ENCODE data around the gene ATP1A1.

Gene ATP1A1

GRCh38 chr1:116372651-116373430 lies at the start of gene ATP1A1:
ATP1A1 (plus strand) TSS chr1:116373244; CDS start chr1:116373512, 268 bp downstream.
- DNase-seq, result peak; percentile 98 to 100

- no peak for DNase-seq
Observed at GRCh38 chr1:116323491-116323890, 49.6 kb upstream of the ATP1A1 start.

- DNase-seq, result no peak
Observed at GRCh38 chr1:116324411-116324810, 48.6 kb upstream of the ATP1A1 start.

GRCh38 chr1:116325104-116325503 lies 47.9 kb upstream of the ATP1A1 start:
- DNase-seq, result no peak

GRCh38 chr1:116325922-116326321 lies 47.1 kb upstream of the ATP1A1 start:
- peak in 1 of 2 donors; percentile 33 for DNase-seq

GRCh38 chr1:116326486-116326885 lies 46.6 kb upstream of the ATP1A1 start:
- no peak for DNase-seq

- DNase-seq, result no peak
Observed at GRCh38 chr1:116328671-116329070, 44.4 kb upstream of the ATP1A1 start.

- no peak for DNase-seq
Observed at GRCh38 chr1:116329524-116330341, 43.3 kb upstream of the ATP1A1 start.

- DNase-seq, result no peak
Observed at GRCh38 chr1:116330342-116330652, 42.7 kb upstream of the ATP1A1 start.

- DNase-seq, result no peak
Observed at GRCh38 chr1:116330846-116331245, 42.2 kb upstream of the ATP1A1 start.

- no peak for DNase-seq
Observed at GRCh38 chr1:116331523-116331922, 41.5 kb upstream of the ATP1A1 start.

GRCh38 chr1:116332451-116332850 lies 40.6 kb upstream of the ATP1A1 start:
- DNase-seq, result no peak

GRCh38 chr1:116333171-116334014 lies 39.7 kb upstream of the ATP1A1 start:
- DNase-seq, result no peak

GRCh38 chr1:116334015-116334547 lies 39.0 kb upstream of the ATP1A1 start:
- DNase-seq, result no peak

- DNase-seq, result no peak
Observed at GRCh38 chr1:116334868-116335635, 38.0 kb upstream of the ATP1A1 start.

GRCh38 chr1:116335850-116336624 lies 37.0 kb upstream of the ATP1A1 start:
- no peak for DNase-seq

GRCh38 chr1:116337398-116337797 lies 35.6 kb upstream of the ATP1A1 start:
- DNase-seq, result no peak

- no peak for DNase-seq
Observed at GRCh38 chr1:116338400-116338799, 34.6 kb upstream of the ATP1A1 start.

- no peak for DNase-seq
Observed at GRCh38 chr1:116340506-116341231, 32.4 kb upstream of the ATP1A1 start.

GRCh38 chr1:116343019-116343418 lies 30.0 kb upstream of the ATP1A1 start:
- DNase-seq, result no peak

- DNase-seq, result no peak
Observed at GRCh38 chr1:116345011-116345410, 28.0 kb upstream of the ATP1A1 start.

All from stimulated activated CD4-positive, alpha-beta T cell treated with anti-CD3 and anti-CD28 coated beads, Interleukin-2, amount 100 ng/mL, for 24 hours (primary cell).